B cell (primary cell): Measurements from ENCODE around the gene ACP1.

Experiments
- EZH2 ChIP-seq: IDR thresholded peaks from 2 replicates; pipeline ENCODE4 v1.6.1; 2012; ENCODE audit warnings: borderline replicate concordance, low read depth, mild to moderate bottlenecking, moderate library complexity, low read length; ENCODE audit not compliant: insufficient read depth, poor library complexity, severe bottlenecking
- TF ChIP-seq, protein P1 (sequence below): fragments of 200-600 bp; IDR thresholded peaks from one replicate; pipeline ENCODE4 v1.8.0; 2022; ENCODE audit warnings: antibody characterized with exemption, mild to moderate bottlenecking

DNA sequence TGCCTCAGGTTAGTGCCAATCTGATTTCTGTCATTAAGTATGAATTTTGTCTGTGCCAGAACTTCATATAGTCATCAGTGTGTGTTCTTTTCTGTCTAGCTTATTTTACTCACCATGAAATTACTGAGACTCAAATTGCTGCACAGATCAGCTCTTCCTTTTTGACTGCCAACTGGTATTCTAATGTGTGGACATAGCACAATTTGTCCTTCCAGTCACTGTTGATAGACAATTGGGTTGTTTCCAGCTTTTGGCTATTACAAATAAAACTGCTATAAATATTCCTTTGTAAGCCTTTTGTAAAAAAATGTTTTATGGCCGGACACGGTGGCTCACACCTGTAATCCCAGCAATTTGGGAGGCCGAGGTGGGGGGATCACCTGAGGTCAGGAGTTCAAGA lies 8.7 kb upstream of the ACP1 start:
- TF ChIP-seq, protein P1, sequence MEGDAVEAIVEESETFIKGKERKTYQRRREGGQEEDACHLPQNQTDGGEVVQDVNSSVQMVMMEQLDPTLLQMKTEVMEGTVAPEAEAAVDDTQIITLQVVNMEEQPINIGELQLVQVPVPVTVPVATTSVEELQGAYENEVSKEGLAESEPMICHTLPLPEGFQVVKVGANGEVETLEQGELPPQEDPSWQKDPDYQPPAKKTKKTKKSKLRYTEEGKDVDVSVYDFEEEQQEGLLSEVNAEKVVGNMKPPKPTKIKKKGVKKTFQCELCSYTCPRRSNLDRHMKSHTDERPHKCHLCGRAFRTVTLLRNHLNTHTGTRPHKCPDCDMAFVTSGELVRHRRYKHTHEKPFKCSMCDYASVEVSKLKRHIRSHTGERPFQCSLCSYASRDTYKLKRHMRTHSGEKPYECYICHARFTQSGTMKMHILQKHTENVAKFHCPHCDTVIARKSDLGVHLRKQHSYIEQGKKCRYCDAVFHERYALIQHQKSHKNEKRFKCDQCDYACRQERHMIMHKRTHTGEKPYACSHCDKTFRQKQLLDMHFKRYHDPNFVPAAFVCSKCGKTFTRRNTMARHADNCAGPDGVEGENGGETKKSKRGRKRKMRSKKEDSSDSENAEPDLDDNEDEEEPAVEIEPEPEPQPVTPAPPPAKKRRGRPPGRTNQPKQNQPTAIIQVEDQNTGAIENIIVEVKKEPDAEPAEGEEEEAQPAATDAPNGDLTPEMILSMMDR, result no peak
- no peak for TF ChIP-seq EZH2
